Neural crest cell (in vitro differentiated cells): ENCODE results near the gene RAB1A. TPM values are rescaled to one million over a fixed set of nuclear protein-coding genes. Genes with fewer than 3 reads are reported as not detected.
"Not testable (repeated sequence)": the region's sequence is repeated elsewhere in the genome, so short reads cannot be mapped to it uniquely, and the experiment has no call there.

ENCODE experiments used
- DNase-seq: peaks from one replicate; pipeline ENCODE4 v3.0.0; 2021; ENCODE audit warnings: low read depth, mixed read lengths, low spot score
- H3K27ac Mint-ChIP-seq: one replicate; pipeline ENCODE4 v1.8.0; 2021; ENCODE audit warnings: mild to moderate bottlenecking, mixed read lengths; ENCODE audit not compliant: unreplicated experiment
- H3K27me3 Mint-ChIP-seq: 2 replicates; pipeline ENCODE4 v1.8.0; 2021; ENCODE audit warnings: low read depth, mild to moderate bottlenecking, mixed read lengths
- H3K36me3 Mint-ChIP-seq: 2 replicates; pipeline ENCODE4 v1.8.0; 2021; ENCODE audit warnings: low read depth, mild to moderate bottlenecking, mixed read lengths
- H3K4me1 Mint-ChIP-seq: 2 replicates; pipeline ENCODE4 v1.8.0; 2021; ENCODE audit warnings: mixed read lengths
- H3K4me3 Mint-ChIP-seq: one replicate; pipeline ENCODE4 v1.8.0; 2021; ENCODE audit warnings: mild to moderate bottlenecking, mixed read lengths
- H3K9me3 Mint-ChIP-seq: 2 replicates; pipeline ENCODE4 v1.8.0; 2021; ENCODE audit warnings: mixed read lengths
- total RNA-seq: library from RNA; stranded (reverse); gene quantifications from 2 replicates; pipeline ENCODE4 v1.2.1, GENCODE V29; 2021
- TF ChIP-seq, protein P1 (sequence below): fragments of 200-600 bp; sonication (generic); conservative IDR thresholded peaks from 2 replicates; pipeline ENCODE4 v1.5.0; 2021; ENCODE audit warnings: antibody characterized with exemption, mild to moderate bottlenecking

The RAB1A gene
- total RNA-seq, 1 donor from 2014 or later, result 110 TPM

DNA sequence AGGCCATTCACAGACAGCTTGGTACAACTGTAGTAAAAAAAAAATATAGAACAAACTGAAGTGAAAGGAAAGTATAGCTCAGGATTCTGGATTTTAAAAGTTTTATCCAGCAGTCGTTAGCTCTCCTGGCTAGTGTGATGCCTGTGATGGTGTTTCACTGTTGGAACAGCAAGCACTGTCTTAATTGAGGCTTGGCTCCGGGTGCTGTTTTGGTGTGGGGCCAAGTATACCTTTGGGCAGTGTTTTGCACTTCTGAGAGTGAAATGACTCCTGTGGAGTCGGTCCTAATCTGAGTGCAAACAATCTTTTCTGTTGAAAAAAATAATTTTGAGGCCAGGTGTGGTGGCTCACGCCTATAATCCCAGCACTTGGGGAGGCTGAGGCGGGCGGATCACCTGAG is 28.7 kb upstream of the RAB1A start:
- TF ChIP-seq, protein P1, sequence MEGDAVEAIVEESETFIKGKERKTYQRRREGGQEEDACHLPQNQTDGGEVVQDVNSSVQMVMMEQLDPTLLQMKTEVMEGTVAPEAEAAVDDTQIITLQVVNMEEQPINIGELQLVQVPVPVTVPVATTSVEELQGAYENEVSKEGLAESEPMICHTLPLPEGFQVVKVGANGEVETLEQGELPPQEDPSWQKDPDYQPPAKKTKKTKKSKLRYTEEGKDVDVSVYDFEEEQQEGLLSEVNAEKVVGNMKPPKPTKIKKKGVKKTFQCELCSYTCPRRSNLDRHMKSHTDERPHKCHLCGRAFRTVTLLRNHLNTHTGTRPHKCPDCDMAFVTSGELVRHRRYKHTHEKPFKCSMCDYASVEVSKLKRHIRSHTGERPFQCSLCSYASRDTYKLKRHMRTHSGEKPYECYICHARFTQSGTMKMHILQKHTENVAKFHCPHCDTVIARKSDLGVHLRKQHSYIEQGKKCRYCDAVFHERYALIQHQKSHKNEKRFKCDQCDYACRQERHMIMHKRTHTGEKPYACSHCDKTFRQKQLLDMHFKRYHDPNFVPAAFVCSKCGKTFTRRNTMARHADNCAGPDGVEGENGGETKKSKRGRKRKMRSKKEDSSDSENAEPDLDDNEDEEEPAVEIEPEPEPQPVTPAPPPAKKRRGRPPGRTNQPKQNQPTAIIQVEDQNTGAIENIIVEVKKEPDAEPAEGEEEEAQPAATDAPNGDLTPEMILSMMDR, result no peak
- Mint-ChIP-seq H3K9me3 (no peaks in the 10 kb centered on the region), H3K27ac (no peak overlapping the region), H3K27me3 (no peaks in the 10 kb centered on the region), H3K36me3 (no peaks in the 10 kb centered on the region), H3K4me3 (no peak overlapping the region), H3K4me1 (peaks cover 29% of the 10 kb centered on the region)
- DNase-seq, result no peak

DNA sequence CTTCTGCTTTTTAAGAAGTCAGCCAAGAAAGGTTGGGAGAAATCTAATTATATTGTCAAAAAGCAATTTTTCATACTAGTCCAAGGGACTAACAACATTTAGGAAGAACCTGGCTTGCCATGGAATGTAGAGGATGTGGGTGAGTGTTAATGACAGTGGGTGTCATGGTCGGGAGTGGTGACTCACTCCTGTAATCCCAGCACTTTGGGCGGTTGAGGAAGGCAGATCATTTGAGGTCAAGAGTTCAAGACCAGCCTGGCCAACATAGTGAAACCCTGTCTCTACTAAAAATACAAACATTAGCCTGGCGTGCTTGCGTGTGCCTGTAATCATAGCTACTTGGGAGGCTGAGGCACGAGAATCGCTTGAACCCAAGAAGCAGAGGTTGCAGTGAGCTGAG is 27.9 kb upstream of the RAB1A start:
- not testable (repeated sequence) for H3K4me3 Mint-ChIP-seq, DNase-seq, H3K9me3 Mint-ChIP-seq, H3K36me3 Mint-ChIP-seq, H3K27me3 Mint-ChIP-seq
- peaks cover 25% of the 10 kb centered on the region for H3K4me1 Mint-ChIP-seq
- peak overlapping the region; percentile 12 for H3K27ac Mint-ChIP-seq

DNA sequence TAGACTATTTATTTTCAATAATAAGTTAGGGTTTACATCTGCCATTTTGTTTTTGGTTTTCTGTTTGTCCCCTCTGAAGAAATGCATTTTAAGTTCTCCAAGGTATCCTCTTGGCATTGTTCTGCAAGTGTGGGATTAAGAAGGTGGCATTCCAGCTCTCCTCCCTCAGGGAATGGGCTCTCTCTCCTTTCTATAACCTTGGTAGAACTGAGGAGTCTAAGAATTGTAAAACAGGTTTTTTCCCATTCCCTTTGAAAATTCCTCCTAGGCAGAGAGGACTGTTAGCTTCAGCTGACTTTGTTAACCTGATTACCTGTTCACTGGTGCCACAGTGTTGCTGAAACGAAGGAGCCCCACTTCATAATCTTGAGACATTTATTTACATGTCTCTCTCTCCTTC is 26.1 kb upstream of the RAB1A start:
- no peak for DNase-seq
- Mint-ChIP-seq H3K4me1 (peaks cover 13% of the 10 kb centered on the region), H3K27ac (no peak overlapping the region), H3K27me3 (no peaks in the 10 kb centered on the region), H3K9me3 (no peaks in the 10 kb centered on the region), H3K4me3 (no peak overlapping the region), H3K36me3 (no peaks in the 10 kb centered on the region)
- TF ChIP-seq, protein P1, result no peak

DNA sequence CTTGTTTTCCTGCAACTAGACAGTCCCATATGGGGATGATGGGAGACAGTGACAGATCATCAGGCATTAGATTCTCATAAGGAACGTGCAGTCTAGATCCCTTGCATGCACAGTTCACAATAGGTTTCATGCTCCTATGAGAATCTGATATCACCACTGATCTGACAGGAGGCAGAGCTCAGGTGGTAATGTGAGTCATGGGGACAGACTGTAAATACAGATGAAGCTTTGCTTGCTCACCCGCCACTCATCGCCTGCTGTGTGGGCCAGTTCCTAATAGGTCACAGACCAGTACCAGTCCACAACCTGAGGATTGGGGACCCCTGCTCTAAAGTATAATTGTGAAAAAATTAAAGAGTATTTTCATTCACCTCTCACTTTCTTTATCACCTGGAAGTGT is 23.6 kb upstream of the RAB1A start:
- Mint-ChIP-seq H3K4me3 (no peak overlapping the region), H3K9me3 (no peaks in the 10 kb centered on the region), H3K27ac (no peak overlapping the region), H3K4me1 (peaks cover 4% of the 10 kb centered on the region), H3K27me3 (no peaks in the 10 kb centered on the region), H3K36me3 (no peaks in the 10 kb centered on the region)
- no peak for DNase-seq
- TF ChIP-seq, protein P1, result no peak

DNA sequence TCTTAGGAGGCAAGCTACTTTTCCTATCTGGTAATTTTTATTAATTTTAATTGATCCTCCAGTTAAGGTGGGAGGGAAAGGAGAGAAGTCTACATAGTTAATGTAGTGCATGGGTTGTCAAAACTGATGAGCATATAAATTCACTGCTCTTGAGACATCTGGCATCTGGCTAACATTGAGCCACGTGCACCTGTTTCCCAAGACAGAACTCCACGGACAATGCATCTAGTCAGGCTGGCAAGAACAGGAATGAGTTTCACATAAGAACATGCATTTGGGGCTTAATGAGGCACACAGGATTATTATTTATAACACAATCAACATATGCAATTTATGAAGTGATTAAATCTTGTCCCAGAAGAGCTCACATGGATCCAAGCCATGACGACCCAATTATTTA is 16.2 kb upstream of the RAB1A start:
- Mint-ChIP-seq H3K27ac (no peak overlapping the region), H3K4me3 (no peak overlapping the region), H3K27me3 (no peaks in the 10 kb centered on the region), H3K4me1 (no peaks in the 10 kb centered on the region), H3K9me3 (no peaks in the 10 kb centered on the region), H3K36me3 (no peaks in the 10 kb centered on the region)
- DNase-seq, result no peak
- TF ChIP-seq, protein P1, result no peak

DNA sequence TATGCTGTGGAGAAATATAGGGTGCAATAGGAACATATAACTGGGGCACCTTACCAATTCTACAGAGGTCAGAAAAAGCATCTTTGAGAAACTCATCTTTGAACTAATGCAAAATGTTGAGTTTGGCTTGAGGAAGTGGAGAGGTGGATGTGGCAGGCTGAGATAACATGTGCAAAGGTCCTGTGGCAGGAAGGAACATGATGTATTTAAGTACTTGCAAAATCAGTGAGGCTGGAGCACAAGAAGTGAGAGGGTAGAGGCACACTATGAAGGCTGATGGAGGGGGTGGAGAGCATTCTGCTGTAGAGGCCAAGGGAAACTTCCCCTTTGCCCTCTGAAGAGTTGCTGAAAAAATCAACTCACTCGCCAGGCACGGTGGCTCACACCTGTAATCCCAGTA is 14.7 kb upstream of the RAB1A start:
- Mint-ChIP-seq H3K9me3 (no peaks in the 10 kb centered on the region), H3K27me3 (no peaks in the 10 kb centered on the region), H3K4me3 (no peak overlapping the region), H3K4me1 (no peaks in the 10 kb centered on the region), H3K36me3 (no peaks in the 10 kb centered on the region), H3K27ac (no peak overlapping the region)
- no peak for DNase-seq
- TF ChIP-seq, protein P1, result no peak
